GM23338 (cell line): Measurements from ENCODE around the gene OR10A7. TPM values are rescaled to one million over a fixed set of nuclear protein-coding genes. Genes with fewer than 3 reads are reported as not detected.

ENCODE experiments used
- ATAC-seq: fragments of 200-7000 bp; cut with Tn5 transposase; 3 replicates; pipeline ENCODE4 v1.9.1; 2020
- DNase-seq: peaks from one replicate; pipeline ENCODE4 v3.0.0-alpha.2; 2015; ENCODE audit warnings: low spot score
- H2AFZ ChIP-seq: fragments of 200-600 bp; sonication (generic); 2 replicates; pipeline ENCODE4 v1.8.0; 2016; ENCODE audit warnings: antibody characterized with exemption, mild to moderate bottlenecking, moderate library complexity
- H3F3A ChIP-seq: fragments of 200-600 bp; sonication (generic); replicated peaks from 2 replicates; pipeline ENCODE4 v1.8.0; 2017; ENCODE audit warnings: antibody characterized with exemption, mixed run types, low read depth
- H3K27ac ChIP-seq: fragments of 200-600 bp; sonication (generic); 2 replicates; pipeline ENCODE4 v1.6.1; 2016; ENCODE audit warnings: low read depth
- H3K27me3 ChIP-seq: fragments of 200-600 bp; sonication (generic); 2 replicates; pipeline ENCODE4 v1.8.0; 2016; ENCODE audit warnings: mild to moderate bottlenecking, mixed run types, moderate library complexity; ENCODE audit not compliant: insufficient read depth
- H3K36me3 ChIP-seq: fragments of 200-600 bp; sonication (generic); 2 replicates; pipeline ENCODE4 v1.8.0; 2016; ENCODE audit warnings: mild to moderate bottlenecking; ENCODE audit not compliant: insufficient read depth
- H3K4me1 ChIP-seq: fragments of 200-600 bp; sonication (generic); 2 replicates; pipeline ENCODE4 v1.8.0; 2016; ENCODE audit warnings: mild to moderate bottlenecking, moderate library complexity; ENCODE audit not compliant: insufficient read depth
- H3K4me2 ChIP-seq: fragments of 200-600 bp; sonication (generic); 2 replicates; pipeline ENCODE4 v1.7.1; 2017; ENCODE audit warnings: mixed run types
- H3K4me3 ChIP-seq: fragments of 200-600 bp; sonication (generic); 2 replicates; pipeline ENCODE4 v1.6.1; 2016; ENCODE audit warnings: mixed run types
- H3K79me2 ChIP-seq: fragments of 200-600 bp; sonication (generic); replicated peaks from 2 replicates; pipeline ENCODE4 v1.8.0; 2017; ENCODE audit warnings: mild to moderate bottlenecking; ENCODE audit not compliant: insufficient read depth
- H3K9me2 ChIP-seq: fragments of 200-600 bp; sonication (generic); 2 replicates; pipeline ENCODE4 v1.8.0; 2017; ENCODE audit not compliant: insufficient read depth
- H4K20me1 ChIP-seq: fragments of 200-600 bp; sonication (generic); replicated peaks from 2 replicates; pipeline ENCODE4 v1.8.0; 2017; ENCODE audit warnings: mild to moderate bottlenecking; ENCODE audit not compliant: insufficient read depth
- H3K27ac Mint-ChIP-seq: 2 replicates; pipeline ENCODE4 v1.8.0; 2020; ENCODE audit warnings: inconsistent platforms, mild to moderate bottlenecking, moderate library complexity, mixed read lengths
- H3K27me3 Mint-ChIP-seq: 3 replicates; pipeline ENCODE4 v1.8.0; 2022; ENCODE audit warnings: low read depth, mild to moderate bottlenecking, moderate library complexity, mixed read lengths, inconsistent platforms; ENCODE audit not compliant: insufficient read depth, poor library complexity
- H3K36me3 Mint-ChIP-seq: 3 replicates; pipeline ENCODE4 v1.8.0; 2021; ENCODE audit warnings: low read depth, mild to moderate bottlenecking, inconsistent platforms, moderate library complexity, mixed read lengths
- H3K4me1 Mint-ChIP-seq: 3 replicates; pipeline ENCODE4 v1.8.0; 2020; ENCODE audit warnings: mild to moderate bottlenecking, inconsistent platforms, mixed read lengths
- H3K4me3 Mint-ChIP-seq: 3 replicates; pipeline ENCODE4 v1.8.0; 2021; ENCODE audit warnings: moderate library complexity, mild to moderate bottlenecking, inconsistent platforms, mixed read lengths
- H3K9me3 Mint-ChIP-seq: 3 replicates; pipeline ENCODE4 v1.8.0; 2020; ENCODE audit warnings: moderate library complexity, mild to moderate bottlenecking, inconsistent platforms, mixed read lengths
- CTCF ChIP-seq, 2 experiments: fragments of 200-600 bp in 1 of 2; sonication (generic) in 1 of 2; conservative IDR thresholded peaks; 2 replicates each; pipeline versions ENCODE4 v1.5.1 to v1.6.1; 2016 to 2017; ENCODE audit warnings: antibody characterized with exemption in 2 of 2, low read depth in 2 of 2, mild to moderate bottlenecking in 2 of 2, moderate library complexity in 1 of 2
- ETS1 ChIP-seq: IDR thresholded peaks from 2 replicates; pipeline ENCODE4 v1.6.1; 2016; ENCODE audit warnings: antibody characterized with exemption
- JUNB ChIP-seq: IDR thresholded peaks from one replicate; pipeline ENCODE4 v1.6.1; 2016; ENCODE audit warnings: antibody characterized with exemption; ENCODE audit not compliant: unreplicated experiment
- REST ChIP-seq: IDR thresholded peaks from one replicate; pipeline ENCODE4 v1.6.1; 2018; ENCODE audit warnings: antibody characterized with exemption; ENCODE audit not compliant: unreplicated experiment
- STAT1 ChIP-seq: IDR thresholded peaks from one replicate; pipeline ENCODE4 v1.6.1; 2016; ENCODE audit warnings: antibody characterized with exemption; ENCODE audit not compliant: unreplicated experiment
- ZNF114 ChIP-seq: fragments of 250-450 bp; sonication (Bioruptor Pico); IDR thresholded peaks from 2 replicates; pipeline ENCODE4 v1.5.0; 2020; ENCODE audit warnings: mild to moderate bottlenecking, moderate library complexity
- ZNF462 ChIP-seq: fragments of 250-450 bp; sonication (Bioruptor Pico); IDR thresholded peaks from 2 replicates; pipeline ENCODE4 v1.5.0; 2020; ENCODE audit warnings: mild to moderate bottlenecking, moderate library complexity
- polyA plus RNA-seq: library from polyadenylated mRNA; unstranded; fragments of >200 nt; fragmentation: Nextera tagmentation; extraction: Ambion mirVana; gene quantifications from 2 replicates; pipeline ENCODE4 v1.2.1, GENCODE V29; 2016
- total RNA-seq: library from RNA; depleted of rRNA; stranded (reverse); fragments of >200 nt; shearing (Covaris generic); gene quantifications from 2 replicates; pipeline ENCODE4 v1.2.3, GENCODE V29; 2014

OR10A7 gene
- total and polyA plus RNA-seq, 2 experiments from 2014 or later, result not detected

GRCh38 chr12:55194382-55194781 lies 26.4 kb upstream of the OR10A7 start:
- H3F3A ChIP-seq, result no peaks in the 10 kb centered on the region
- Mint-ChIP-seq H3K9me3 (peaks cover 12% of the 10 kb centered on the region), H3K27ac (no peak overlapping the region), H3K4me1 (no peaks in the 10 kb centered on the region), H3K27me3 (no peaks in the 10 kb centered on the region), H3K4me3 (no peak overlapping the region), H3K36me3 (no peaks in the 10 kb centered on the region)
- no peaks in the 10 kb centered on the region for H3K79me2 ChIP-seq
- ATAC-seq, result no peak
- DNase-seq, result no peak
- H3K4me2 ChIP-seq, result no peak overlapping the region
- no peak overlapping the region for H3K4me3 ChIP-seq
- no peaks in the 10 kb centered on the region for H3K27me3 ChIP-seq
- H3K36me3 ChIP-seq, result no peaks in the 10 kb centered on the region; the same call in 1 of the 2 replicates
- H4K20me1 ChIP-seq, result no peaks in the 10 kb centered on the region
- TF ChIP-seq JUNB (no peak), ZNF114 (CRISPR knock-in tag) (no peak), ETS1 (no peak), STAT1 (no peak)
- no peak overlapping the region for H2AFZ ChIP-seq
- H3K27ac ChIP-seq, result no peak overlapping the region
- H3K4me1 ChIP-seq, result no peaks in the 10 kb centered on the region
- H3K9me2 ChIP-seq, result no peaks in the 10 kb centered on the region

- Histone ChIP-seq H3K36me3 (no peaks in the 10 kb centered on the region), H3K79me2 (no peaks in the 10 kb centered on the region), H3F3A (no peaks in the 10 kb centered on the region), H2AFZ (no peak overlapping the region), H3K27ac (no peak overlapping the region), H3K4me2 (no peak overlapping the region), H3K4me3 (no peak overlapping the region), H4K20me1 (no peaks in the 10 kb centered on the region), H3K4me1 (no peaks in the 10 kb centered on the region), H3K27me3 (no peaks in the 10 kb centered on the region), H3K9me2 (peaks cover 5% of the 10 kb centered on the region; the same call in 1 of the 2 replicates)
- DNase-seq (no peak), ATAC-seq (no peak)
- Mint-ChIP-seq H3K9me3 (no peaks in the 10 kb centered on the region), H3K36me3 (no peaks in the 10 kb centered on the region), H3K27me3 (no peaks in the 10 kb centered on the region), H3K27ac (no peak overlapping the region), H3K4me1 (no peaks in the 10 kb centered on the region), H3K4me3 (no peak overlapping the region)
- TF ChIP-seq STAT1 (no peak), CTCF (conservative IDR thresholded peaks at IDR 0.05; ENCODE audit: low read depth in 2 of 2) (no peak), ZNF114 (CRISPR knock-in tag) (no peak), REST (no peak), JUNB (no peak), ZNF462 (CRISPR knock-in tag) (no peak)
These were observed 5.7 kb downstream of the OR10A7 start for GRCh38 chr12:55226523-55226922.
